ENCODE data around the gene SPN.

DNA sequence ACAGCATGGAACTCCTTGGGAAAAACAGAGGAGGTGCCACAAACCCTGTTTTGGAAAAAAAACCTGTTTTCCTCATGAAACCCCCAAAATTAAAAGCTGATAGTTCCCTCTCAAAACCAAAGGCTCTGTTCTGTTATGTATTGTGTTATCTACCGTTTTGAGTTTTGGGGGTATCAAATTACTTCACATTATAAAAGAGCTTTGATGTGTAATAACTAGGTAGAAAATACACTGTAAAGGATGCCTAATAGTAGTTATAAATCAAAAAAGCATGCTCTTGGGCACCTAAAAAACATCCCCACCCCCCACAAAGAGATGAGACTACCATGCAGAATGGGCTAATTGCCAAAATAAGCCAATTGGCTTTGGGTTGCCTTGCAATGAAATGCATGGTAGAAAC lies 51.9 kb downstream of the SPN start:
- TF ChIP-seq, protein P1, sequence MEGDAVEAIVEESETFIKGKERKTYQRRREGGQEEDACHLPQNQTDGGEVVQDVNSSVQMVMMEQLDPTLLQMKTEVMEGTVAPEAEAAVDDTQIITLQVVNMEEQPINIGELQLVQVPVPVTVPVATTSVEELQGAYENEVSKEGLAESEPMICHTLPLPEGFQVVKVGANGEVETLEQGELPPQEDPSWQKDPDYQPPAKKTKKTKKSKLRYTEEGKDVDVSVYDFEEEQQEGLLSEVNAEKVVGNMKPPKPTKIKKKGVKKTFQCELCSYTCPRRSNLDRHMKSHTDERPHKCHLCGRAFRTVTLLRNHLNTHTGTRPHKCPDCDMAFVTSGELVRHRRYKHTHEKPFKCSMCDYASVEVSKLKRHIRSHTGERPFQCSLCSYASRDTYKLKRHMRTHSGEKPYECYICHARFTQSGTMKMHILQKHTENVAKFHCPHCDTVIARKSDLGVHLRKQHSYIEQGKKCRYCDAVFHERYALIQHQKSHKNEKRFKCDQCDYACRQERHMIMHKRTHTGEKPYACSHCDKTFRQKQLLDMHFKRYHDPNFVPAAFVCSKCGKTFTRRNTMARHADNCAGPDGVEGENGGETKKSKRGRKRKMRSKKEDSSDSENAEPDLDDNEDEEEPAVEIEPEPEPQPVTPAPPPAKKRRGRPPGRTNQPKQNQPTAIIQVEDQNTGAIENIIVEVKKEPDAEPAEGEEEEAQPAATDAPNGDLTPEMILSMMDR (IDR thresholded peaks at IDR 0.05): no peak
- TF ChIP-seq POLR2A (IDR thresholded peaks at IDR 0.05) (no peak), POLR2AphosphoS5 (IDR thresholded peaks at IDR 0.05) (no peak)
